ENCODE measurements around the gene MYL12B. TPM values are rescaled to one million over a fixed set of nuclear protein-coding genes. Genes with fewer than 3 reads are reported as not detected.
"Not testable (repeated sequence)": the region's sequence is repeated elsewhere in the genome, so short reads cannot be mapped to it uniquely, and the experiment has no call there.

MYL12B gene
- 239 and 245 TPM in 2 replicates for total RNA-seq

- Mint-ChIP-seq H3K4me1 (peaks cover 68% of the 10 kb centered on the region), H3K4me3 (peak within 1 kb of the TSS; percentile 89), H3K27me3 (no peaks in the 10 kb centered on the region), H3K9me3 (no peaks in the 10 kb centered on the region), H3K27ac (peak within 1 kb of the TSS; percentile 98), H3K36me3 (ENCODE audit: low read depth) (peaks cover 33% of the 10 kb centered on the region)
- DNase-seq = peak; percentile 94
- intact Hi-C loops (cut with micrococcal nuclease) = loop anchor here (1.0 to 5.0 kb wide), 7 partner anchors 14 to 689 kb away; partner anchors contain the start of genes MYL12A and SMCHD1
Observed at GRCh38 chr18:3261373-3262233, at the start of gene MYL12B. TSS of gene MYL12B (plus strand) at chr18:3262133. CDS start at chr18:3272899, 10,766 bp downstream.

- intact Hi-C loops (cut with micrococcal nuclease) = no loop called here
- Mint-ChIP-seq H3K27ac (no peak overlapping the region), H3K4me1 (peaks cover 12% of the 10 kb centered on the region), H3K27me3 (peaks cover 2% of the 10 kb centered on the region), H3K36me3 (ENCODE audit: low read depth) (no peaks in the 10 kb centered on the region), H3K4me3 (no peak overlapping the region), H3K9me3 (no peaks in the 10 kb centered on the region)
- peak; percentile 43 for DNase-seq
Observed at GRCh38 chr18:3212657-3213056, 49.3 kb upstream of the MYL12B start.

DNA sequence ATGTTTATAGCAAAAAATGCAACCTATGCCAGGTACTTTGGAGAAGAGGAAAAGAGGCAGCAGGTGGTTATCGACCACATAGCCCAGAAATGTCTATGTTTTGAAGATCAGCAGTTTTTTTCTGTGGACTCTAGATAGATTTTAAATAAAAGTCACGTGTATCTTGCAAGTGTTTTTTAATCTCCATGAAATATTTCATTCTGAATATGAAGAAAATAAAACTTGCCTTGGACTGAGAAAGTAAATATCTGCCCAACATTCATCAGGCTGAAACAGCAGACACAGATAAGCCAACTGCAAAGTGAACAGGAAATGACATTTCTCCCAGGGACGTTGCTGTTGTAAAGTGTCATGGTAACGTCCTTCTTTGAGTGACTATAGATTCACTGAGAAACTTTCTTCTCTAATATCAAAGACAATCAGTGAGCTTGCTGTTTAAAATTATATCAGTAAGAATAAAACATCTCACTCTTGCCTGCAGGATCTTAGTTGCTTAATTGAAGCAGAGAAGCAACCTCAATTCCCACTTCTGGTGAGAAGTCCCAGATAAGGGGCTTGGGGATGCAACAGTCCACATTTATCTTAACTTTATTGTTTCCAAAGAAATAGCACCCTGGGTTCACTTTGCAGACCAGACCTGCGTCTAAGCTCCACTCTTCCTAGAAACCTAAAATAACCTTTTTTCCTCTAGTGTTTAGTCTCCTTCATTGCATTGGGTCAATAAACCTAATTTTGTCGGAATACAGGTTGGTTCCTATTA lies 48.5 kb upstream of the MYL12B start:
- no peak overlapping the region for H3K4me3 Mint-ChIP-seq
- intact Hi-C loops (cut with micrococcal nuclease) = no loop called here
- H3K27ac Mint-ChIP-seq = no peak overlapping the region
- H3K27me3 Mint-ChIP-seq = peaks cover 2% of the 10 kb centered on the region
- DNase-seq = peak; percentile 72
- peaks cover 12% of the 10 kb centered on the region for H3K4me1 Mint-ChIP-seq
- H3K9me3 Mint-ChIP-seq = no peaks in the 10 kb centered on the region
- H3K36me3 Mint-ChIP-seq (ENCODE audit: low read depth) = no peaks in the 10 kb centered on the region

GRCh38 chr18:3214855-3215637 lies 46.9 kb upstream of the MYL12B start:
- DNase-seq = peak; percentile 49
- Mint-ChIP-seq H3K27me3 (peaks cover 2% of the 10 kb centered on the region), H3K9me3 (no peaks in the 10 kb centered on the region), H3K36me3 (ENCODE audit: low read depth) (no peaks in the 10 kb centered on the region), H3K4me3 (no peak overlapping the region), H3K27ac (no peak overlapping the region), H3K4me1 (peaks cover 10% of the 10 kb centered on the region)
- intact Hi-C loops (cut with micrococcal nuclease) = no loop called here

DNA sequence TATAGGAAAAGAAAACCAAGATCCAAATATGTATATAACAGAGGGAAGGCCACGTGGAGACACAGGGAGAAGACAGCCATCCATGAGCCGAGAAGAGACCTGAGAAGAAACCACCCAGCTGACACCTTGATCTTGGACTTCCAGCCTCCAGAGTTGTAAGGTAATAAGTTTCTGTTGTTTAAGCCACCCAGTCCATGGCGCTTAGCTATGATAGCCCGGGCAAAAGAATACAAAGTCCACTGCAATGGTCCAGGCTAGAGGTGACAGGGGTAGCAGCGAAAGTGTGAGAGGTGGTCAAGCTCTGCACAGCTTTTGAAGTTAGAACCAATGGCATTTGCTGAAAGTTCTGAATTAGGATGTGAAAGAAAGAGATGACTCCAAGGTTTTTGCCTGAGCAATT lies 44.9 kb upstream of the MYL12B start:
- no peaks in the 10 kb centered on the region for H3K9me3 Mint-ChIP-seq
- peaks cover 2% of the 10 kb centered on the region for H3K27me3 Mint-ChIP-seq
- H3K27ac Mint-ChIP-seq = no peak overlapping the region
- no peak overlapping the region for H3K4me3 Mint-ChIP-seq
- intact Hi-C loops (cut with micrococcal nuclease) = no loop called here
- DNase-seq = peak; percentile 31
- H3K36me3 Mint-ChIP-seq (ENCODE audit: low read depth) = no peaks in the 10 kb centered on the region
- H3K4me1 Mint-ChIP-seq = peaks cover 8% of the 10 kb centered on the region

- no peaks in the 10 kb centered on the region for H3K36me3 Mint-ChIP-seq (ENCODE audit: low read depth)
- H3K27me3 Mint-ChIP-seq = peaks cover 2% of the 10 kb centered on the region
- DNase-seq = peak; percentile 34
- peaks cover 5% of the 10 kb centered on the region for H3K4me1 Mint-ChIP-seq
- no peak overlapping the region for H3K27ac Mint-ChIP-seq
- intact Hi-C loops (cut with micrococcal nuclease) = no loop called here
- H3K9me3 Mint-ChIP-seq = no peaks in the 10 kb centered on the region
- H3K4me3 Mint-ChIP-seq = no peak overlapping the region
Observed at GRCh38 chr18:3217948-3218647, 43.8 kb upstream of the MYL12B start.

DNA sequence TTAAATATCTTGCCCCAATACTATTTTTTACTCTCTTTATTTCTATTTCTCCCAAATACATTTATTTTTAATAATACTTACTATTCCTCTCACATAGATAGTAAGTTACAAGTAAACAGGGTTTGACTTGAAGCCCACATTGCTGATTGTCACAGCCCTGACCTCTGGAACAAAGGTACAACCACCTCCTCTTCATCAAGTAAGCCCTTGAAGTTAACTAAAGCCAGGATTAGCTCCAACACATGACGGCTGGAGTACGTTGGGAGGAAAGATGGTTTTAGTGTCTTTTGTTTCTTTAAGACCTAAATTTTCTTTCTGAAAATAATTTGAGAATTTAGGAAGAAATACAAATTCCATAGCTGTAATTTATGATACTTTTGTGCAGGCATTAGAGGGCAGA lies 43.1 kb upstream of the MYL12B start:
- intact Hi-C loops (cut with micrococcal nuclease) = no loop called here
- Mint-ChIP-seq H3K36me3 (ENCODE audit: low read depth) (no peaks in the 10 kb centered on the region), H3K27ac (no peak overlapping the region), H3K4me3 (no peak overlapping the region), H3K27me3 (peaks cover 3% of the 10 kb centered on the region), H3K4me1 (peaks cover 2% of the 10 kb centered on the region), H3K9me3 (no peaks in the 10 kb centered on the region)
- DNase-seq = peak; percentile 31

DNA sequence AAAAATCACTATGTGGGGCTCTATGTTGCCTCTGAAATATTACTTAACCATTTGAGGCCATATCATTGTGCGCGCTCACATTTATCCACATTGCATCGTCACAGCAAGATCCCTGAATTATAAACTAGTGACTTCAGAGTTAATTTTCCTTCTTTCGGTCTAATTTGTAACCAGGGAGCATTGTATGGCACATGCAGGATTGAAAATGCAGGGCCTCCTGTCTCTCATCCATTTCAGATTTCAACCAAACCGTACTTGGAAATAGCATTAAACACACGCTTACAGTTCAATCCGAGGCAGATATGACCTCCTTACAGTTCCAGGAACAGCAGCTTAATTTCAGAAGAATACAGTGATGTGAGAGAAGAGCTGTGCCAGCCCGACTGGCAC lies 42.7 kb upstream of the MYL12B start:
- intact Hi-C loops (cut with micrococcal nuclease) = no loop called here
- H3K4me1 Mint-ChIP-seq = peaks cover 2% of the 10 kb centered on the region
- peak; percentile 13 for DNase-seq
- H3K27ac Mint-ChIP-seq = no peak overlapping the region
- H3K27me3 Mint-ChIP-seq = peaks cover 3% of the 10 kb centered on the region
- H3K4me3 Mint-ChIP-seq = no peak overlapping the region
- H3K9me3 Mint-ChIP-seq = no peaks in the 10 kb centered on the region
- H3K36me3 Mint-ChIP-seq (ENCODE audit: low read depth) = no peaks in the 10 kb centered on the region

DNA sequence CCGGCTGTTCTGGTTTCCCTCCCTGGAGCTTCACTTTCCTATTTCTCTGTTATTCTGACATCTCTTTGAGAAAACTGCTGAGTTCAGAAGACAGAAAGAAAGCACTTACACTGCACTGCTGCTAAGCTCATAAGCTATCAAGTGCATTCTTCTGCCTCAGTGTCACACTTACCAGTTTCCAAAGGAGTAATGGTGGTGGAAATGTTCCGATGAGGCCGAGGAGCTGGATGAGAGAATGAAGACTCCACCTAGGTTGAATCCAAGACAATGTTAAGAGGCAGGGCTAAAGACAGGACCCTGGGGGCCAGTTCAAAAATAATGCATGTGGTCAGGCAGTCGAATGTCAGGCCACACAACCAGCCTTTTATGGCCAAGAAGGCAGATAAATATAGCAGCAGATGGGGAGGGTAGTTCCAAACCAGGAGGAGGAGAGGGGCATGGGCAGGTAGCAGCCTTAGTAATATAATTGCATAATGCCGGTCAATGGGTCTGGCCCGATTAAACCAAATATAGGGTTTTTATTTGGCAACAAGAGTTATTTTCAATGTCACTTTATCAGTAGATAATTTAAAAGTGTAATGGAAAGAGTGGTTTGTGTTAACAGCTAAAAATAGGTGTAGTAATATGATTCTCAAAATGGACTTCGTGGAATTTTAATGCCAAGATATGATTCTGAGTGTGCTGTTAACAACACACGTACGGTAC lies 42.1 kb upstream of the MYL12B start, which contains the start of gene MYOM1:
MYOM1 (minus strand) TSS at position 338 of the 705 bp plus-strand sequence. CDS start 4,745 bp downstream, outside the sequence.
- H3K4me3 Mint-ChIP-seq = no peak within 1 kb of the TSS
- intact Hi-C loops (cut with micrococcal nuclease) = no loop called here
- H3K4me1 Mint-ChIP-seq = peaks cover 2% of the 10 kb centered on the region

DNA sequence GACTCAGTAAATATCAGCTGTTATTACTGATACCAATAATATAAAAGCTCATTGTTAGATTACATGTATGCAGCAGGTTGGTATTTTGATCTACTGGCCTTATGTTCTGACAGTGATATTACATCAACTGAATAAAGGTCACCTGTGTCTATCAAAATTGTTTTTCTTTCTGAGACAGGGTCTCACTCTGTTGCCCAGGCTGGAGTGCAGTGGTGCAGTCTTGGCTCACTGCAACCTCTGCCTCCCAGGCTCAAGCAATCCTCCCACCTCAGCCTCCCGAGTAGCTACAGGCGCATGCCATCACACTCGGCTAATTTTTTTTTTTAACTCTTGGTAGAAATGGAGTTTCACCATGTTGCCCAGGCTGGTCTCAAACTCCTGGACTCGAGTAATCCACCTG lies 41.1 kb upstream of the MYL12B start:
- H3K9me3 Mint-ChIP-seq; H3K27ac Mint-ChIP-seq; H3K36me3 Mint-ChIP-seq (ENCODE audit: low read depth); H3K4me3 Mint-ChIP-seq; intact Hi-C loops (cut with micrococcal nuclease); H3K27me3 Mint-ChIP-seq; H3K4me1 Mint-ChIP-seq: not testable (repeated sequence)
- DNase-seq = peak; percentile 37

More for the DNA sequence above, 42.1 kb upstream of the MYL12B start, which contains the start of gene MYOM1:
- no peak within 1 kb of the TSS for H3K27ac Mint-ChIP-seq
- peaks cover 3% of the 10 kb centered on the region for H3K27me3 Mint-ChIP-seq
- no peaks in the 10 kb centered on the region for H3K9me3 Mint-ChIP-seq
- peak; percentile 37 for DNase-seq
- no peaks in the 10 kb centered on the region for H3K36me3 Mint-ChIP-seq (ENCODE audit: low read depth)

DNA sequence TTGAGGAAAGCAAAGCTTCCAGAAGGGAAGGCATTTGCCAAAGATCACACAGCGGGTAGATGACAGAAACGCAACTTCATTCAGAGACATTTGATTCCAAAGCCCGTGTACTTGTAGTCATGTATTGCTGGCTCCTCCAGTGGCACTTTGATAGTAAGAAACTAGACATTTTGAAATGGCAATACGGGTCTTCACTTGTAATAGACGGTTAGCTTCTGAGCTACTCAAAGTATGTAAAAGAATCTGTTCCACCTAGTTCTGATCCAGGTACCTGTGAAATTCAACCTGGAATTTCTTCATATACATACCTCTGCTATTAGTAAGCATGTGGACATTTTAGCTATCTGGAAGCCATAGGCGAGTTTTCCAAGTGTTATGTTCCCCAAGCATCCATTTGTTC lies 40.4 kb upstream of the MYL12B start:
- H3K36me3 Mint-ChIP-seq (ENCODE audit: low read depth) = no peaks in the 10 kb centered on the region
- peak; percentile 45 for DNase-seq
- intact Hi-C loops (cut with micrococcal nuclease) = no loop called here
- no peak overlapping the region for H3K4me3 Mint-ChIP-seq
- H3K9me3 Mint-ChIP-seq = no peaks in the 10 kb centered on the region
- H3K4me1 Mint-ChIP-seq = peaks cover 2% of the 10 kb centered on the region
- peaks cover 3% of the 10 kb centered on the region for H3K27me3 Mint-ChIP-seq
- no peak overlapping the region for H3K27ac Mint-ChIP-seq

- intact Hi-C loops (cut with micrococcal nuclease) = no loop called here
- Mint-ChIP-seq H3K27me3 (peaks cover 1% of the 10 kb centered on the region), H3K36me3 (ENCODE audit: low read depth) (no peaks in the 10 kb centered on the region), H3K4me1 (peaks cover 2% of the 10 kb centered on the region), H3K4me3 (no peak overlapping the region), H3K9me3 (no peaks in the 10 kb centered on the region), H3K27ac (no peak overlapping the region)
- no peak for DNase-seq
Observed at GRCh38 chr18:3223356-3223755, 38.6 kb upstream of the MYL12B start.

All from activated CD4-positive, alpha-beta T cell treated with anti-CD3 and anti-CD28 coated beads, Interleukin-2, amount 10 ng/mL, durations not matched to agents 24 days and 14 days (primary cell).